Mesendoderm (in vitro differentiated cells): ENCODE data around the gene NCCRP1.

Experiments
- DNase-seq: peaks from one replicate; pipeline ENCODE4 v3.0.0; 2013
- H2AK5ac ChIP-seq: 2 replicates; pipeline ENCODE4 v1.6.1; 2013; ENCODE audit warnings: low read length, inconsistent platforms
- H2BK120ac ChIP-seq: 2 replicates; pipeline ENCODE4 v1.6.1; 2013; ENCODE audit warnings: low read depth, mild to moderate bottlenecking, low read length, moderate library complexity, mixed read lengths
- H2BK15ac ChIP-seq: replicated peaks from 2 replicates; pipeline ENCODE4 v1.6.1; 2013; ENCODE audit warnings: low read depth, mild to moderate bottlenecking, moderate library complexity
- H2BK5ac ChIP-seq: 2 replicates; pipeline ENCODE4 v1.6.1; 2013; ENCODE audit warnings: low read length, inconsistent platforms
- H3K18ac ChIP-seq: 2 replicates; pipeline ENCODE4 v1.6.1; 2013; ENCODE audit warnings: mild to moderate bottlenecking, low read length, mixed read lengths
- H3K23ac ChIP-seq: one replicate; pipeline ENCODE4 v1.6.1; 2013; ENCODE audit warnings: low read length
- H3K27ac ChIP-seq: 2 replicates; pipeline ENCODE4 v1.5.1; 2013; ENCODE audit warnings: low read depth, mild to moderate bottlenecking, inconsistent platforms, low read length, moderate library complexity
- H3K27me3 ChIP-seq: 2 replicates; pipeline ENCODE4 v1.6.1; 2013; ENCODE audit warnings: low read length, control low read depth, mild to moderate bottlenecking, inconsistent platforms; ENCODE audit not compliant: insufficient read depth, poor library complexity
- H3K36me3 ChIP-seq: 2 replicates; pipeline ENCODE4 v1.6.1; 2013; ENCODE audit warnings: low read length, inconsistent platforms; ENCODE audit not compliant: control insufficient read depth, insufficient read depth
- H3K4ac ChIP-seq: one replicate; pipeline ENCODE4 v1.6.1; 2013; ENCODE audit warnings: low read depth, mild to moderate bottlenecking, low read length, moderate library complexity
- H3K4me1 ChIP-seq: 2 replicates; pipeline ENCODE4 v1.6.1; 2013; ENCODE audit warnings: low read depth, low read length, inconsistent platforms; ENCODE audit not compliant: control insufficient read depth
- H3K4me2 ChIP-seq: 2 replicates; pipeline ENCODE4 v1.6.1; 2013; ENCODE audit warnings: low read length
- H3K4me3 ChIP-seq: 2 replicates; pipeline ENCODE4 v1.5.1; 2013; ENCODE audit warnings: mild to moderate bottlenecking, low read length
- H3K56ac ChIP-seq: one replicate; pipeline ENCODE4 v1.6.1; 2013; ENCODE audit warnings: low read length
- H3K79me1 ChIP-seq: 2 replicates; pipeline ENCODE4 v1.6.1; 2013; ENCODE audit warnings: low read length, inconsistent platforms
- H3K79me2 ChIP-seq: 2 replicates; pipeline ENCODE4 v1.6.1; 2013; ENCODE audit warnings: mild to moderate bottlenecking, low read length; ENCODE audit not compliant: control insufficient read depth, insufficient read depth
- H3K9ac ChIP-seq: 2 replicates; pipeline ENCODE4 v1.6.1; 2013; ENCODE audit warnings: low read length, inconsistent platforms
- H4K5ac ChIP-seq: one replicate; pipeline ENCODE4 v1.6.1; 2013; ENCODE audit warnings: low read length
- H4K8ac ChIP-seq: one replicate; pipeline ENCODE4 v1.6.1; 2013; ENCODE audit warnings: low read depth, mild to moderate bottlenecking, control low read depth, low read length, moderate library complexity
- WGBS: extraction: QIAGEN DNeasy Blood & Tissue Kit; methylation state at CpG from one replicate; pipeline ENCODE4 v1.1.7; 2013; ENCODE audit warnings: low lambda C conversion rate, missing lambda C conversion rate; ENCODE audit not compliant: insufficient coverage; ENCODE audit errors: extremely low coverage; 5-methylcytosine and 5-hydroxymethylcytosine counted together

NCCRP1 gene

DNA sequence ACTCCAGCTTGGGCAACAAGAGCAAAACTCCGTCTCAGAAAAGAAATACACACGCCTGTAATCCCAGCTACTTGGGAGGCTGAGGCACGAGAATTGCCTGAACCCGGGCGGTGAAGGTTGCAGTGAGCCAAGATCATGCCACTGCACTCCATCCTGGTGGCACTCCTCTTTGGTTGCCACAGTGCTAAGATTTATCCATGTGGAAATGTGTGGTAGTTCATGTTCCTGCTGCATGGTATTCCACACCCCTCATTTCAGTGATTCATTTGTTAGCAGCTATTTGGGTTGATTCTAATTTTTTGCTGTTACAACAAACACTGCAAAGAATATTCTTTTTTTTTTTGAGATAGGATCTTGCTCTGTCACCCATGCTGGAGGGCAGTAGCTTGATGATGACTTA is 35.9 kb downstream of the NCCRP1 start:
- Histone ChIP-seq H4K5ac (no peak overlapping the region), H3K4ac (no peak overlapping the region), H3K27me3 (no peaks in the 10 kb centered on the region), H3K27ac (no peak overlapping the region), H3K79me2 (no peaks in the 10 kb centered on the region), H3K36me3 (no peaks in the 10 kb centered on the region), H3K18ac (no peak overlapping the region), H3K56ac (no peak overlapping the region), H2BK5ac (no peak overlapping the region), H3K4me2 (no peak overlapping the region), H3K23ac (no peak overlapping the region), H3K9ac (no peak overlapping the region), H2BK15ac (no peak overlapping the region), H3K4me3 (no peak overlapping the region), H2AK5ac (no peak overlapping the region), H2BK120ac (no peak overlapping the region), H4K8ac (no peak overlapping the region), H3K79me1 (no peaks in the 10 kb centered on the region), H3K4me1 (no peaks in the 10 kb centered on the region)
- DNase-seq, result no peak
- no CpG with 5 or more reads among the region's 5 CpGs for WGBS

DNA sequence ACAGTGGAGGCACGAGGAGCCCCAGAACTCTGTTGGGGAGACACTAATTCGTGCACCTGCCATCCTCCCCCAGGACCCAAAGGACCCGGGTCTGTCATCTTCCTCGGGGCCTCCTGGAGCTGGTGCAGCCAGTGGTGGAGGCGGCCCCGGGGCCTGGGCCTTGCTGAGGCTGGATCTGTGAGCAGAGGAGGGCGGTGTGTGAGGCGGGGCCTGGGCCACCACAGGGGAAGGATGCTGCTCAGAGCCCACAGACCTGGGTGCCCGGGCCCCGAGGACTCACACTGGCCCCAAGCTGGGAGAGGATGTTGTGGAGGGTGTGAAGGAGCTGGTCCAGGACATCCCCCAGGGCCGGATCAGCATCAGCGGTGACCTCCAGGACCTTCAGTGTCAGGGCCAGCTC is 39.8 kb downstream of the NCCRP1 start:
- Histone ChIP-seq H3K56ac (no peak overlapping the region), H3K18ac (no peak overlapping the region), H3K4me1 (no peaks in the 10 kb centered on the region), H3K27ac (no peak overlapping the region), H3K4ac (no peak overlapping the region), H3K23ac (no peak overlapping the region), H4K5ac (no peak overlapping the region), H3K9ac (no peak overlapping the region), H2BK5ac (no peak overlapping the region), H2AK5ac (no peak overlapping the region), H3K4me2 (no peak overlapping the region), H4K8ac (no peak overlapping the region), H3K4me3 (no peak overlapping the region), H3K27me3 (no peaks in the 10 kb centered on the region), H3K79me2 (no peaks in the 10 kb centered on the region), H2BK120ac (no peak overlapping the region), H3K79me1 (no peaks in the 10 kb centered on the region), H2BK15ac (no peak overlapping the region), H3K36me3 (no peaks in the 10 kb centered on the region)
- no peak for DNase-seq
- no CpG with 5 or more reads among the region's 12 CpGs for WGBS

DNA sequence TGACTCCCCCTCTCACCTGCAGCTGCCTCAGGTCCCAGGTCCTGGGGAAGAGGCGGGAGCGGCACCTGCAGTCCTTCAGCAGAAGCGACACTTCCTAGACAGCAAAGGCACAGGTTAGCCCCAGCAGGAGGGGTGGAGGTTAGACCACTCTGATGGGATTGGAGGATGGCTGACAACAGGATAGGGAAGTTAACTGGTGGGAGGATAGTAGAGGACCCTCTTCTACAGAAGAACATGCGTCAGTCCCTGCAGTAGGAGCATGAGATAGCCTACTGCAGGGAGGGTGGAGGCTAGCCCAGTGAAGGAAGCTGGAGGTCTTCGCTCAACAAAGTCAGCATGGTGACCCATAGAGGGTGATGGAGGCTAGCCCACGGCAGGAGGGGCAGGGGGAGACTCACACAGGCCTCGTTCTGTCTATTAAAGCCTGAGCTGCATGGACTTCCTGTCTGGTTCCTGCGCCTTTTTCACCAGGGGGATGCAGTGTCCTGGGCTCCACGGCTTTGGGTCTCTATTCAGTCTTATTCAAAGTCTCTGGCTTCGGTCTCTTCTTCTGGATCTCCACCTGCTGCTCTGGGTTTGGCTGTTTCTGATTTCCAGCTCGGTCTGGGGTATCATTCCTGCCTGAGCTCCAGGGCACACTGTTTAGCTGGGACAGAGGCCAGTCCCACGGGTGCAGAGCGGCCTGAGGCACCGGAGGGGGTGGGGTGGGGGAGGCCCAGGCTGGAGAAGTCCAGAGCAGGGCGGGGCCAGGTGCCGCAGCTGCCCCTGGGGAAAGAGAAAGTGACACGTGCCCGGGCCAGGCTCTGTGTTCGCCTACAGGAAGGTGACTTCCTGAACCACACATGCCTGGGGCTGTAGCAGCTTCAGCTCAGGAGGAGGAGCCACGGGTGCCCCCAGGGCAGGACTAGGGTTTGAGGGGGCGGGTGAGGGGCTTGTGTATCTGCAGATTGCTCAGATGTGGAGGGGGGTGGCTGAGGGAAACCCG is 40.7 kb downstream of the NCCRP1 start:
- Histone ChIP-seq H2BK120ac (no peak overlapping the region), H3K79me2 (no peaks in the 10 kb centered on the region), H3K23ac (no peak overlapping the region), H3K9ac (no peak overlapping the region), H3K36me3 (no peaks in the 10 kb centered on the region), H3K4ac (no peak overlapping the region), H2BK15ac (no peak overlapping the region), H3K79me1 (no peaks in the 10 kb centered on the region), H3K56ac (no peak overlapping the region), H3K27me3 (no peaks in the 10 kb centered on the region), H3K4me3 (no peak overlapping the region), H4K8ac (no peak overlapping the region), H3K18ac (no peak overlapping the region), H3K4me1 (no peaks in the 10 kb centered on the region), H2AK5ac (no peak overlapping the region), H4K5ac (no peak overlapping the region), H3K4me2 (no peak overlapping the region), H2BK5ac (no peak overlapping the region), H3K27ac (no peak overlapping the region)
- WGBS, result no CpG with 5 or more reads among the region's 22 CpGs
- DNase-seq, result peak; percentile 41

DNA sequence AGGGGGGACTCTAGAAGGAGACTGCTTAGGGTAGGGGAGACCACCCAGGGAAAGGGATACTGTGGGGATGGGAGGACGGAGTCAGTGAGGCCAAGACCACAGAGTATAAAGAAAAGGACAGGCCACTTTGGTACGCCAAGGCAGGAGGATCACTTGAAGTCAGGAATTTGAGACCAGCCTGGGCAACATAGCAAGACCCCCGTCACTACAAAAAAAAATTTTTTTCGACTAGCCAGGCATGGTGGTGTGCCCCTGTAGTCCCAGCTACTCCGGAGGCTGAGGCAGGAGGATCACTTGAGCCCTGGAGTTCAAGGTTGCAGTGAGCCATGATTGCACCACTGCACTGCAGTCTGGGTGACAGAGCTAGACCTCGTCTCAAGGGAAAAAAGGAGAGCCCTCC is 41.4 kb downstream of the NCCRP1 start:
- WGBS, result no CpG with 5 or more reads among the region's 6 CpGs

DNA sequence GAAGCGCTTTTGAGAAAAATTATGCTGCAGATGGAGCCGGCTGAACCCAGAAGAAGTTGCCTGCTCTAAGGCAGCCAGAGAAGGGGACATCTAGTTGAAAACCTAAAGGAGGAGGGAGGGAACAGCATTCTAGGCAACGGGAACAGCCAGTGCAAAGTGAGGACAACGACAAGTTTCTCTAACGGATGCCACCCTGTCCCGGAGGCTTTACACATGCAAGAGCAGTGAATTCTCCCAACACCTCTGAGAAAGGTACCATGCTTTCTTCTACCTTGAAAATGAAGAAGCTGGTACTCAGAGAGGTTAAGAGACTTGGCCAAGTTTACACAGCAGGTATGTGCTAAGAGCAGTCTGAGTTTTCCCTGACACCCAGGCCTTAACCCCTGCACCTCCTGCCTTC is 42.2 kb downstream of the NCCRP1 start:
- Histone ChIP-seq H2BK5ac (no peak overlapping the region), H3K18ac (no peak overlapping the region), H3K4me1 (no peaks in the 10 kb centered on the region), H3K27me3 (no peaks in the 10 kb centered on the region), H3K79me1 (no peaks in the 10 kb centered on the region), H3K56ac (no peak overlapping the region), H3K79me2 (no peaks in the 10 kb centered on the region), H4K8ac (no peak overlapping the region), H2AK5ac (no peak overlapping the region), H3K23ac (no peak overlapping the region), H3K9ac (no peak overlapping the region), H3K4me2 (no peak overlapping the region), H2BK120ac (no peak overlapping the region), H3K4ac (no peak overlapping the region), H3K36me3 (no peaks in the 10 kb centered on the region), H2BK15ac (no peak overlapping the region), H3K4me3 (no peak overlapping the region), H4K5ac (no peak overlapping the region), H3K27ac (no peak overlapping the region)
- WGBS, result no CpG with 5 or more reads among the region's 6 CpGs
- no peak for DNase-seq

More for the DNA sequence above, 41.4 kb downstream of the NCCRP1 start:
- Histone ChIP-seq H4K8ac (no peak overlapping the region), H4K5ac (no peak overlapping the region), H3K23ac (no peak overlapping the region), H3K36me3 (no peaks in the 10 kb centered on the region), H3K27ac (no peak overlapping the region), H2BK15ac (no peak overlapping the region), H2BK120ac (no peak overlapping the region), H3K79me2 (no peaks in the 10 kb centered on the region), H3K4me2 (no peak overlapping the region), H3K79me1 (no peaks in the 10 kb centered on the region), H2AK5ac (no peak overlapping the region), H3K18ac (no peak overlapping the region), H3K4me1 (no peaks in the 10 kb centered on the region), H3K9ac (no peak overlapping the region), H3K56ac (no peak overlapping the region), H3K27me3 (no peaks in the 10 kb centered on the region), H3K4me3 (no peak overlapping the region), H3K4ac (no peak overlapping the region), H2BK5ac (no peak overlapping the region)
- DNase-seq, result no peak
